Right lobe of liver (tissue), 6 donors: ENCODE measurements around the gene CST11. TPM values are rescaled to one million over a fixed set of nuclear protein-coding genes. Genes with fewer than 3 reads are reported as not detected.

Experiments used
- ATAC-seq, 4 donors: fragments of 200-7000 bp; cut with Tn5 transposase; one replicate each; pipeline ENCODE4 v1.9.1; 2020; ENCODE audit warnings: mild to moderate bottlenecking in 4 of 4, moderate library complexity in 4 of 4
- DNase-seq, 3 donors: peaks; one replicate each; pipeline ENCODE4 v3.0.0-alpha.2; 2020
- H3K27ac ChIP-seq, 3 donors: fragments of 200-600 bp; one replicate each; pipeline ENCODE4 v1.8.0; 2022
- H3K27me3 ChIP-seq, 2 donors: fragments of 200-600 bp; one replicate each; pipeline ENCODE4 v1.8.0; 2022
- H3K36me3 ChIP-seq, 4 donors: fragments of 200-600 bp; sonication (generic) in 1 of 4; one replicate each; pipeline versions ENCODE4 v1.5.1 to v1.8.0; 2017 to 2022; ENCODE audit warnings: control low read depth in 1 of 4
- H3K4me1 ChIP-seq, 4 donors: fragments of 200-600 bp; sonication (generic) in 1 of 4; one replicate each; pipeline versions ENCODE4 v1.5.1 to v1.8.0; 2017 to 2022; ENCODE audit warnings: control low read depth in 1 of 4
- H3K4me3 ChIP-seq, 3 donors: fragments of 200-600 bp; one replicate each; pipeline ENCODE4 v1.8.0; 2022
- H3K9me3 ChIP-seq, 4 donors: fragments of 200-600 bp; sonication (generic) in 1 of 4; one replicate each; pipeline versions ENCODE4 v1.5.1 to v1.8.0; 2017 to 2022; ENCODE audit warnings: control low read depth in 1 of 4
- POLR2A ChIP-seq: fragments of 450-650 bp; IDR thresholded peaks from one replicate; pipeline ENCODE4 v1.6.1; 2017; ENCODE audit warnings: antibody characterized with exemption, mild to moderate bottlenecking
- WGBS: methylation state at CpG from one replicate; pipeline ENCODE4 v1.1.6; 2018; ENCODE audit warnings: low coverage, low lambda C conversion rate; ENCODE audit not compliant: insufficient coverage; ENCODE audit errors: missing lambda C conversion rate; 5-methylcytosine and 5-hydroxymethylcytosine counted together
- intact Hi-C, 2 donors: fragments of 100-400 bp; cut with DNase I; formaldehyde crosslinking; loops; one replicate each; pipeline versions ENCODE4 v1.11.2 to v1.14.1; 2022
- total RNA-seq, 6 experiments: library from RNA; depleted of rRNA in 2 of 6; stranded (reverse); fragments of >200 nt in 2 of 6; fragmentation: NEBNext Ultra II Directional in 3 of 6; extraction: Animal tissue kit (Norgen Biotek cat#: 25700) in 3 of 6; gene quantifications; one replicate each; pipeline versions ENCODE4 v1.1.0 to v1.2.4, GENCODE V29; 2016 to 2023
- TF ChIP-seq, protein P1 (sequence below), 4 donors: fragments of 200-600 bp in 3 of 4; fragments of 450-650 bp in 1 of 4; IDR thresholded peaks; one replicate each; pipeline versions ENCODE4 v1.5.1 to v1.8.0; 2016 to 2022; ENCODE audit warnings: antibody characterized with exemption in 4 of 4, mild to moderate bottlenecking in 2 of 4
- donor health status: DM: no; HTN: yes; CAD: no.
- donor health status: DM: no; HTN: no; CAD: no.
- donor health status: DM: no; HTN: no; CAD: no.
- donor health status: DM: no; HTN: yes; CAD: no.
- donor health status: DM: no; HTN: yes; CAD: no.

The CST11 gene
- total RNA-seq, 6 experiments from 2014 or later, result not detected

- TF ChIP-seq, protein P1, sequence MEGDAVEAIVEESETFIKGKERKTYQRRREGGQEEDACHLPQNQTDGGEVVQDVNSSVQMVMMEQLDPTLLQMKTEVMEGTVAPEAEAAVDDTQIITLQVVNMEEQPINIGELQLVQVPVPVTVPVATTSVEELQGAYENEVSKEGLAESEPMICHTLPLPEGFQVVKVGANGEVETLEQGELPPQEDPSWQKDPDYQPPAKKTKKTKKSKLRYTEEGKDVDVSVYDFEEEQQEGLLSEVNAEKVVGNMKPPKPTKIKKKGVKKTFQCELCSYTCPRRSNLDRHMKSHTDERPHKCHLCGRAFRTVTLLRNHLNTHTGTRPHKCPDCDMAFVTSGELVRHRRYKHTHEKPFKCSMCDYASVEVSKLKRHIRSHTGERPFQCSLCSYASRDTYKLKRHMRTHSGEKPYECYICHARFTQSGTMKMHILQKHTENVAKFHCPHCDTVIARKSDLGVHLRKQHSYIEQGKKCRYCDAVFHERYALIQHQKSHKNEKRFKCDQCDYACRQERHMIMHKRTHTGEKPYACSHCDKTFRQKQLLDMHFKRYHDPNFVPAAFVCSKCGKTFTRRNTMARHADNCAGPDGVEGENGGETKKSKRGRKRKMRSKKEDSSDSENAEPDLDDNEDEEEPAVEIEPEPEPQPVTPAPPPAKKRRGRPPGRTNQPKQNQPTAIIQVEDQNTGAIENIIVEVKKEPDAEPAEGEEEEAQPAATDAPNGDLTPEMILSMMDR (IDR thresholded peaks at IDR 0.05), result no peak
- TF ChIP-seq POLR2A, result no peak
- intact Hi-C loops, result no loop called here
- Histone ChIP-seq H3K27me3 (no peaks in the 10 kb centered on the region), H3K27ac (no peak overlapping the region), H3K36me3 (no peaks in the 10 kb centered on the region), H3K9me3 (no peaks in the 10 kb centered on the region), H3K4me3 (no peak overlapping the region), H3K4me1 (no peaks in the 10 kb centered on the region)
- DNase-seq (no peak), ATAC-seq (no peak)
- 21% methylated on average over 2 of the region's 2 CpGs for WGBS
Observed at GRCh38 chr20:23482138-23482537, 29.5 kb upstream of the CST11 start.

GRCh38 chr20:23479043-23479442, 26.4 kb upstream of the CST11 start:
- no peak for TF ChIP-seq POLR2A
- TF ChIP-seq, protein P1 (IDR thresholded peaks at IDR 0.05), result no peak
- H3K27ac ChIP-seq, result no peak overlapping the region
- DNase-seq, result no peak
- no peak for ATAC-seq
- H3K4me3 ChIP-seq, result no peak overlapping the region
- no peaks in the 10 kb centered on the region for H3K4me1 ChIP-seq
- WGBS, result 57% methylated on average over 1 of the region's 4 CpGs
- H3K27me3 ChIP-seq, result no peaks in the 10 kb centered on the region
- no peaks in the 10 kb centered on the region for H3K9me3 ChIP-seq
- no peaks in the 10 kb centered on the region for H3K36me3 ChIP-seq
- intact Hi-C loops, result no loop called here

GRCh38 chr20:23477223-23477622, 24.5 kb upstream of the CST11 start:
- no peak overlapping the region for H3K27ac ChIP-seq
- WGBS, result 40% methylated on average over 1 of the region's 3 CpGs
- no peaks in the 10 kb centered on the region for H3K9me3 ChIP-seq
- H3K27me3 ChIP-seq, result no peaks in the 10 kb centered on the region
- DNase-seq (no peak), ATAC-seq (no peak)
- intact Hi-C loops, result no loop called here
- TF ChIP-seq, protein P1 (IDR thresholded peaks at IDR 0.05), result no peak
- TF ChIP-seq POLR2A, result no peak
- H3K36me3 ChIP-seq, result no peaks in the 10 kb centered on the region
- no peaks in the 10 kb centered on the region for H3K4me1 ChIP-seq
- no peak overlapping the region for H3K4me3 ChIP-seq

DNA sequence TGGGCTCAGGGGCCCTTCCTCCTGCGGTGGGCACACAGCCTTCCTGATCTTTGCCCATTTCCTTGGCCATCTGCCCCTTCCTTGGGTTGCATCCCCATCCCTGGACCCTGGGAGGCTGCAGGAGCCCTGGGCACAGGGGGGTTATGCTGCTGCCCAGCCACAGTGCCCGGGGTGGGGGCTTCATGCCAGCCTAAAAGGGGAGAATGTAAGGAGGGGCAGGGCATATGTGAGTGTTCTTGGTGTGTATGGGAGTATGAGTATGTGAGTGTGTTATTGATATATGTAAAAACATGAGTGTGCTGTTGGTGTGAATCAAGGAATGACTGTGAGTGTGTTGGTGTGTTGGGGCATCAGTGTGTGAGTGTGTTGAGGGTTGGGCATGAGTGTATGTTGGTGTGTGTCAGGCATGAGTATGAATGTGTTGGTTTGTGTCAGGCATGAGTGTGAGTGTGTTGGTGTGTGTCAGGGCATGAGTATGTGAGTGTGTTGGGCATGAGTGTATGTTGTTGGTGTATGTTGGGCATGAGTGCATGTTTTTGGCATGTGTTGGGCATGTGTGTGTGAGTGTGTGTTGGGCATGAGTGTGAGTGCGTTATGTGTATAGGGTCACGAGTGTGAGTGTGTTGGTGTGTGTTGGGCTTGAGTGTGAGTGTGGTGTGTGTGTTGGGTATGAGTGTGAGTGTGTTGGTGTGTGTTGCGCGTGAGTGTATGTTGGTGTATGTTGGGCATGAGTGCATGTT, 23.5 kb upstream of the CST11 start:
- no peak for TF ChIP-seq POLR2A
- TF ChIP-seq, protein P1 (IDR thresholded peaks at IDR 0.05), result no peak
- no peaks in the 10 kb centered on the region for H3K9me3 ChIP-seq
- no peaks in the 10 kb centered on the region for H3K27me3 ChIP-seq
- DNase-seq (no peak), ATAC-seq (no peak)
- H3K36me3 ChIP-seq, result no peaks in the 10 kb centered on the region
- intact Hi-C loops, result no loop called here
- no peak overlapping the region for H3K27ac ChIP-seq
- WGBS, result 43% methylated on average over 6 of the region's 6 CpGs
- no peak overlapping the region for H3K4me3 ChIP-seq
- H3K4me1 ChIP-seq, result no peaks in the 10 kb centered on the region
